Myocyte (in vitro differentiated cells): ENCODE data around the gene ABCB4. TPM values are rescaled to one million over a fixed set of nuclear protein-coding genes. Genes with fewer than 3 reads are reported as not detected.

Experiments used
- DNase-seq: peaks from one replicate; pipeline ENCODE4 v3.0.0-alpha.2; 2012; ENCODE audit warnings: low read depth
- polyA plus RNA-seq: library from polyadenylated mRNA; unstranded; fragments of >200 nt; gene quantifications from one replicate; pipeline ENCODE4 v1.2.1, GENCODE V29; 2012; ENCODE audit warnings: missing spikeins
- total RNA-seq: library from RNA; depleted of rRNA; stranded (reverse); fragments of >200 nt; gene quantifications from 2 replicates; pipeline ENCODE4 v1.2.3, GENCODE V29; 2014

Gene ABCB4
- total RNA-seq = 0.42 and 0.96 TPM in 2 replicates
- not detected for polyA plus RNA-seq

- DNase-seq = no peak
Observed at GRCh38 chr7:87475359-87476178, at the start of gene ABCB4. Gene ABCB4 (minus strand): TSS chr7:87475680. CDS start chr7:87475465, 215 bp downstream.

- no peak for DNase-seq
Observed at GRCh38 chr7:87518735-87519134, 43.3 kb upstream of the ABCB4 start.

- DNase-seq = no peak
Observed at GRCh38 chr7:87517891-87518290, 42.4 kb upstream of the ABCB4 start.

- no peak for DNase-seq
Observed at GRCh38 chr7:87517136-87517815, 41.8 kb upstream of the ABCB4 start.

- DNase-seq = no peak
Observed at GRCh38 chr7:87513735-87514335, 38.4 kb upstream of the ABCB4 start.

- peak; percentile 28 for DNase-seq
Observed at GRCh38 chr7:87512906-87513305, 37.4 kb upstream of the ABCB4 start.

GRCh38 chr7:87511510-87511909 is 36.0 kb upstream of the ABCB4 start:
- DNase-seq = no peak

GRCh38 chr7:87510411-87510875 is 35.0 kb upstream of the ABCB4 start:
- peak; percentile 12 for DNase-seq

- no peak for DNase-seq
Observed at GRCh38 chr7:87507446-87507845, 32.0 kb upstream of the ABCB4 start.

- DNase-seq = peak; percentile 31
Observed at GRCh38 chr7:87506246-87507180, 31.0 kb upstream of the ABCB4 start.

GRCh38 chr7:87505557-87506245 is 30.2 kb upstream of the ABCB4 start:
- no peak for DNase-seq

- DNase-seq = no peak
Observed at GRCh38 chr7:87505122-87505521, 29.6 kb upstream of the ABCB4 start.

GRCh38 chr7:87499494-87499893 is 24.0 kb upstream of the ABCB4 start:
- no peak for DNase-seq

GRCh38 chr7:87498893-87499292 is 23.4 kb upstream of the ABCB4 start:
- DNase-seq = no peak

GRCh38 chr7:87497482-87497881 is 22.0 kb upstream of the ABCB4 start:
- DNase-seq = no peak

GRCh38 chr7:87495366-87495765 is 19.9 kb upstream of the ABCB4 start:
- no peak for DNase-seq

GRCh38 chr7:87494454-87494853 is 19.0 kb upstream of the ABCB4 start:
- DNase-seq = no peak

GRCh38 chr7:87483131-87483530 is 7.7 kb upstream of the ABCB4 start:
- DNase-seq = peak; percentile 60

GRCh38 chr7:87482115-87482514 is 6.6 kb upstream of the ABCB4 start:
- no peak for DNase-seq

GRCh38 chr7:87480386-87480785 is 4.9 kb upstream of the ABCB4 start:
- peak; percentile 30 for DNase-seq
